ENCODE results near the gene ZBTB7C. TPM values are rescaled to one million over a fixed set of nuclear protein-coding genes. Genes with fewer than 3 reads are reported as not detected.

The ZBTB7C gene
- total and polyA plus RNA-seq, 8 donors = 3.0 to 47.8 (median 19.3) TPM

DNA sequence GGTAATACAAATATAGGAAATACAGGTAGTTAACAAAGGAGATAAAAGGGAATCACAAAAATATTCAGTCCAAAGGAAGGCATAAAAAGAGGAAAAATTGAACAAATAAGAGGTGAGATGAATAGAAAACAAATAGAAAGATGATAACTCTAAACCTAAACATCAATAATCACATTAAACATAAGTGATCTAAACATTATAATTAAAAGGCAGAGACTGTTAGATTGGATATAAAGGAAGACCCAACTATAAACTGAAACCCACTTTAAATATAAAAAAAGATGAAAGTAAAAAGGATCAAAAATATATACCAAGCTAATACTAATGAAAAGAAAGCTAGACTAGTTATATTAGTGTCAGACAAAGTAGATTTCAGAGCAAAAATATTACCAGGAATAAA, 152.3 kb downstream of the ZBTB7C start:
- intact Hi-C loops (cut with DNase I; ENCODE audit: low total_unique reads) = no loop called here
- Histone ChIP-seq H3K4me3 (no peak overlapping the region), H3K4me1 (no peaks in the 10 kb centered on the region), H3K9me3 (peaks cover 0 to 18% (median 3%) of the 10 kb centered on the region in 4 donors), H3K27me3 (no peaks in the 10 kb centered on the region), H3K36me3 (no peaks in the 10 kb centered on the region), H3K27ac (no peak overlapping the region)
- TF ChIP-seq, protein P1, sequence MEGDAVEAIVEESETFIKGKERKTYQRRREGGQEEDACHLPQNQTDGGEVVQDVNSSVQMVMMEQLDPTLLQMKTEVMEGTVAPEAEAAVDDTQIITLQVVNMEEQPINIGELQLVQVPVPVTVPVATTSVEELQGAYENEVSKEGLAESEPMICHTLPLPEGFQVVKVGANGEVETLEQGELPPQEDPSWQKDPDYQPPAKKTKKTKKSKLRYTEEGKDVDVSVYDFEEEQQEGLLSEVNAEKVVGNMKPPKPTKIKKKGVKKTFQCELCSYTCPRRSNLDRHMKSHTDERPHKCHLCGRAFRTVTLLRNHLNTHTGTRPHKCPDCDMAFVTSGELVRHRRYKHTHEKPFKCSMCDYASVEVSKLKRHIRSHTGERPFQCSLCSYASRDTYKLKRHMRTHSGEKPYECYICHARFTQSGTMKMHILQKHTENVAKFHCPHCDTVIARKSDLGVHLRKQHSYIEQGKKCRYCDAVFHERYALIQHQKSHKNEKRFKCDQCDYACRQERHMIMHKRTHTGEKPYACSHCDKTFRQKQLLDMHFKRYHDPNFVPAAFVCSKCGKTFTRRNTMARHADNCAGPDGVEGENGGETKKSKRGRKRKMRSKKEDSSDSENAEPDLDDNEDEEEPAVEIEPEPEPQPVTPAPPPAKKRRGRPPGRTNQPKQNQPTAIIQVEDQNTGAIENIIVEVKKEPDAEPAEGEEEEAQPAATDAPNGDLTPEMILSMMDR (IDR thresholded peaks at IDR 0.05) = no peak
- TF ChIP-seq POLR2AphosphoS5 (IDR thresholded peaks at IDR 0.05) = no peak
- TF ChIP-seq POLR2A (IDR thresholded peaks at IDR 0.05) = no peak
- TF ChIP-seq EP300 (IDR thresholded peaks at IDR 0.05) = no peak
- no peak for DNase-seq

DNA sequence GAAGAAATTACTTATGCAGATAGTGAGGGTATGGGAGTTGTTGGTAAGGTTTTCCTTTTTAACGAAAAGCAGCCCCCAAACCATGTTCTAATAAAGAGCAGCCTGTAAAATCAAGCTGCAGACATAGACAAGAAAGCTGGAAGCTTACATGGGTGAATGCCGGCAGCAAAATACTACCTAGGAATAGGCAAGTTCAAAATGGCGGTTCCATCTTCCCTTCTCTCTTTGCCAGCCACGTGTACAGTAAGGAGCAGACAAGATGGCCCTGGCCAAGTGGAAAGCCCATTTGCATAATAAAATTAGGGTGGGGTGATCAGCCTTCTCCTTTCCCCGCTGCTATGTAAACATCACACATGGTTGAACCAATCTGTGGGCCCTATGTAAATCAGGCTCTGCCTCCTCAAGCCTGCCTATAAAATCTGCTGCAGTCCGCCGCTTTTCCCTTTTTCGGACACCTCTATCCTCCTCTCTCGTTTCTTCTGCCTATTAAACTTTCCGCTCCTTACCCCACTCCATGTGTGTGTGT, 155.0 kb downstream of the ZBTB7C start:
- no peak for DNase-seq
- H3K9me3 ChIP-seq = peaks cover 0 to 18% (median 3%) of the 10 kb centered on the region in 4 donors
- no peaks in the 10 kb centered on the region for H3K27me3 ChIP-seq
- H3K27ac ChIP-seq = no peak overlapping the region
- intact Hi-C loops (cut with DNase I; ENCODE audit: low total_unique reads) = no loop called here
- no peaks in the 10 kb centered on the region for H3K36me3 ChIP-seq
- no peak for TF ChIP-seq EP300 (IDR thresholded peaks at IDR 0.05)
- 81 to 89% (median 87%) methylated on average over 10 of the region's 10 CpGs for WGBS, 5 donors
- H3K4me3 ChIP-seq = no peak overlapping the region
- H3K4me1 ChIP-seq = no peaks in the 10 kb centered on the region

DNA sequence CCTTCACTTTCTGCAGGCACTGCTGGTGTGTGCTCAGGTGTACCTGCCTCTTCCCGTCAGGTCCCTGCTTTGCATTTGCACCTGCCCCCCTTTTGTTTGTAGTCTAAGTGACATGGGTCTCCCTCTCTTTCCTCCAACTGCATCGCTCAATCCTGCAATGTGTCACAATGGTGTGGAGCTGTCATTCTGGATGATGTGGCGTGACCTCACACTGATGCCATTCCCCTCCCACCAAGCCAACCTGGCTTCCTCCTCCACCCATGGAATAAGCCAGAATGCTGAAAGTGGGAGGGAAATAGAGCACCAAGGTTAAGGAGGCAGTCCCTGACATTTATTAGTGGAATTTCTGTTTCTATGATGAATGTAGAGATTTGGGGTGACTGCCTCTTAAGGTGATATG, 156.7 kb downstream of the ZBTB7C start:
- 86 to 96% (median 92%) methylated on average over 3 of the region's 3 CpGs for WGBS, 5 donors
- Histone ChIP-seq H3K27ac (no peak overlapping the region), H3K9me3 (peaks cover 0 to 14% (median 3%) of the 10 kb centered on the region in 4 donors), H3K4me3 (no peak overlapping the region), H3K4me1 (no peaks in the 10 kb centered on the region), H3K27me3 (no peaks in the 10 kb centered on the region), H3K36me3 (no peaks in the 10 kb centered on the region)
- TF ChIP-seq, protein P1 (IDR thresholded peaks at IDR 0.05) = no peak
- TF ChIP-seq POLR2AphosphoS5 (IDR thresholded peaks at IDR 0.05) = no peak
- TF ChIP-seq EP300 (IDR thresholded peaks at IDR 0.05) = no peak
- no peak for DNase-seq
- intact Hi-C loops (cut with DNase I; ENCODE audit: low total_unique reads) = no loop called here

DNA sequence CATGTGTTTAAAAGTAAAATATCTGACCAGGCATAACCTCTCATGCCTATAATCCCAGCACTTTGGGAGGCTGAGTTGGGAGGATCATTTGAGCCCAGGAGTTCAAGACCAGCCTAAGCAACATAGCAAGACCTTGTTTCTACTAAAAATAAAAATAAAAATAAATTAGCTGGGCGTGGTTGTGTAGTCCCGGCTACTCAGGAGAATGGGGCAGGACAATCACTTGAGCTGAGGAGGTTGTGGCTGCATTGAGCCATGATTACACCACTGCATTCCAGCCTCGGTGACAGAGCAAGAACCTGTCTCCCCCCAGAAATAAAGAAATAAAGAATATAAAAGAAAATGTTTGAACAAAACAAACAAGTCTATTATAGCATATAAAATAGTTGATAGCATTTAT, 158.3 kb downstream of the ZBTB7C start:
- TF ChIP-seq EP300 (IDR thresholded peaks at IDR 0.05) = no peak
- no peak for TF ChIP-seq POLR2A (IDR thresholded peaks at IDR 0.05)
- no peak for TF ChIP-seq POLR2AphosphoS5 (IDR thresholded peaks at IDR 0.05)
- TF ChIP-seq, protein P1 (IDR thresholded peaks at IDR 0.05) = no peak
- no peak for DNase-seq
- Histone ChIP-seq H3K27ac (no peak overlapping the region), H3K27me3 (no peaks in the 10 kb centered on the region), H3K4me3 (no peak overlapping the region), H3K9me3 (peaks cover 0 to 5% (median 0%) of the 10 kb centered on the region in 4 donors), H3K36me3 (no peaks in the 10 kb centered on the region), H3K4me1 (no peaks in the 10 kb centered on the region)
- intact Hi-C loops (cut with DNase I; ENCODE audit: low total_unique reads) = no loop called here
- 72 to 83% (median 78%) methylated on average over 3 of the region's 3 CpGs for WGBS, 5 donors

DNA sequence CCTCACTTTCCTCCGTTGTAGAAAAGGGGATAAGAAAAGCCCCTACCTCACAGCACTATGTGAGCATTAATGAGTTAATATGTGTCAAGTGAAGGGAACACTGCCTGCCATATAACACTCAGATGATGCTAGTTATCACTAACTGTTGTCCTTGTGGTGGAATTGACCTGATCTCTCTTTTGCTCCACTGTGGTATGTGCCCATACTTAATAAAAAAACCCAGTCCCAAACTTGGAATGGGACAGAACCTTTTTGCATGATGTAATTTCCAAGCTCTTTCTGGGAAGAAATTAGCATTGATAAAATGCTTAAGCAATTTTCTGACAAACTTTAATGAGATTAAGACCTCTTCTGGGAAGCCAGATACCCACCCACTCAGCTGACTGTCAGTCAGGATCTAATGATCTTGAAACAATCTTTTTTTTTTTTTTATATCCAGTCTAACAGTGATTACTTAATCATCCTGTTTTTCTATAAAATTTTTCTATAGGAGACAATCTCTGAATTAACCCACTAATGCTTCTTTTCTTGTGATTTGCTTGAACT, 158.7 kb downstream of the ZBTB7C start:
- Histone ChIP-seq H3K4me3 (no peak overlapping the region), H3K36me3 (no peaks in the 10 kb centered on the region), H3K27ac (no peak overlapping the region), H3K27me3 (no peaks in the 10 kb centered on the region), H3K4me1 (no peaks in the 10 kb centered on the region), H3K9me3 (peaks cover 0 to under 1% (median 0%) of the 10 kb centered on the region in 4 donors)
- 89 to 100% (median 100%) methylated on average over 1 of the region's 1 CpG for WGBS, 5 donors
- no peak for DNase-seq
- TF ChIP-seq POLR2AphosphoS5 (IDR thresholded peaks at IDR 0.05) = no peak
- TF ChIP-seq, protein P1 (IDR thresholded peaks at IDR 0.05) = no peak
- no peak for TF ChIP-seq POLR2A (IDR thresholded peaks at IDR 0.05)
- no peak for TF ChIP-seq EP300 (IDR thresholded peaks at IDR 0.05)
- intact Hi-C loops (cut with DNase I; ENCODE audit: low total_unique reads) = no loop called here
